ENCODE measurements around the gene PRKCH.

Gene PRKCH

DNA sequence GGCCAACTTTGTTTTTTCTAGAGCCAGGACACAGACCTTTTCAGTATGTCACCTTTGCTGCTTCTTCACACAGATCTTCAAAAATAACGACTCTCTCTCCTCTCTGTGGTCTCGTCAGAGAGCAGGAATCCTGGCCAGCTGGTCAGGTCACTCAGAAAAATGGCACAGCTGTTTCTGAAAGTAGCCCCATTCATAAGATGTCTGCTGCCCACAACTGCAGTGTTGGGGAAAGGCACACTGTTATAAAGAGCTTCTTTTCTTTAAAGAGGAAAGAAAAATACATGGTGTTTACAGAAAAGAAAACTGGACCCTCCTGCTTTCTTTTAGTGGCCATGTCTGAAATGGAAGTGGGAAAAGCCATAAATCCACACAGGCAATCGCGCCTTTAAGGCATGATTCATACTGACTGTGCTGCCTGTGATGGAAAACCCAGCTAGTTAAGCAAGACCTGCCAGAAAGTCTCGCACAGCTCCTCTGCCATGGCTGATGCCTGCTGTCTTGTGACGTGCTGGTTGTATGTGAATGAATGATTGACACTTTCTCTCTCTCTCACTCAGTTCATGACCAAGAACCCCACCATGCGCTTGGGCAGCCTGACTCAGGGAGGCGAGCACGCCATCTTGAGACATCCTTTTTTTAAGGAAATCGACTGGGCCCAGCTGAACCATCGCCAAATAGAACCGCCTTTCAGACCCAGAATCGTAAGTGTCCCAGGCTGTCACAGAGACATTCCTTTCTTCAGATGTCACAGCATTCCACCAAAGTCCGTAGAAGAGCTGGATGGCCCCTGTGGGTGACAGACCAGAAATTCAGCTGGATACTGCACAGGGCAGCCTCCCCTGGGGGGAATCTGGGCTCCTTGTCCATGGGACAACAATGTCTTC lies 226.0 kb downstream of the PRKCH start:
- TF ChIP-seq, protein P1, sequence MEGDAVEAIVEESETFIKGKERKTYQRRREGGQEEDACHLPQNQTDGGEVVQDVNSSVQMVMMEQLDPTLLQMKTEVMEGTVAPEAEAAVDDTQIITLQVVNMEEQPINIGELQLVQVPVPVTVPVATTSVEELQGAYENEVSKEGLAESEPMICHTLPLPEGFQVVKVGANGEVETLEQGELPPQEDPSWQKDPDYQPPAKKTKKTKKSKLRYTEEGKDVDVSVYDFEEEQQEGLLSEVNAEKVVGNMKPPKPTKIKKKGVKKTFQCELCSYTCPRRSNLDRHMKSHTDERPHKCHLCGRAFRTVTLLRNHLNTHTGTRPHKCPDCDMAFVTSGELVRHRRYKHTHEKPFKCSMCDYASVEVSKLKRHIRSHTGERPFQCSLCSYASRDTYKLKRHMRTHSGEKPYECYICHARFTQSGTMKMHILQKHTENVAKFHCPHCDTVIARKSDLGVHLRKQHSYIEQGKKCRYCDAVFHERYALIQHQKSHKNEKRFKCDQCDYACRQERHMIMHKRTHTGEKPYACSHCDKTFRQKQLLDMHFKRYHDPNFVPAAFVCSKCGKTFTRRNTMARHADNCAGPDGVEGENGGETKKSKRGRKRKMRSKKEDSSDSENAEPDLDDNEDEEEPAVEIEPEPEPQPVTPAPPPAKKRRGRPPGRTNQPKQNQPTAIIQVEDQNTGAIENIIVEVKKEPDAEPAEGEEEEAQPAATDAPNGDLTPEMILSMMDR (IDR thresholded peaks at IDR 0.05; ENCODE audit: extremely low read depth, insufficient read depth, missing control alignments), result no peak
- in situ Hi-C loops (cut with MboI; ENCODE audit: low pct_unique_long_range_greater_than_20kb, low sequenced_read_pairs, unreplicated experiment), result no loop called here
- DNase-seq (ENCODE audit: low spot score), result no peak

DNA sequence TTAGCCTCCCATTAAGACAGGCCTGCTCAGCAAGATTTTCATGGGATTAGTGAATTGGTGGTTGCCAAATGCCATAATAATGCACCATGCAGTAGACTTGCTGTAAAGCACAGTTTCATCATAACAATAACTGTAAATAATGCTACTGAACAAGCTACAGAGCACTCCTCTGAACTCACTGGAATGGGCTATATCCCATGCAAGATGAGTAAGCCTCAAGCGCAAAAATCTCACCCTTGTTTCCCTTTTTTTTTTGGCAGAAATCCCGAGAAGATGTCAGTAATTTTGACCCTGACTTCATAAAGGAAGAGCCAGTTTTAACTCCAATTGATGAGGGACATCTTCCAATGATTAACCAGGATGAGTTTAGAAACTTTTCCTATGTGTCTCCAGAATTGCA lies 228.0 kb downstream of the PRKCH start:
- no peak for DNase-seq (ENCODE audit: low spot score)
- TF ChIP-seq, protein P1 (IDR thresholded peaks at IDR 0.05; ENCODE audit: extremely low read depth, insufficient read depth, missing control alignments), result no peak
- in situ Hi-C loops (cut with MboI; ENCODE audit: low pct_unique_long_range_greater_than_20kb, low sequenced_read_pairs, unreplicated experiment), result no loop called here

DNA sequence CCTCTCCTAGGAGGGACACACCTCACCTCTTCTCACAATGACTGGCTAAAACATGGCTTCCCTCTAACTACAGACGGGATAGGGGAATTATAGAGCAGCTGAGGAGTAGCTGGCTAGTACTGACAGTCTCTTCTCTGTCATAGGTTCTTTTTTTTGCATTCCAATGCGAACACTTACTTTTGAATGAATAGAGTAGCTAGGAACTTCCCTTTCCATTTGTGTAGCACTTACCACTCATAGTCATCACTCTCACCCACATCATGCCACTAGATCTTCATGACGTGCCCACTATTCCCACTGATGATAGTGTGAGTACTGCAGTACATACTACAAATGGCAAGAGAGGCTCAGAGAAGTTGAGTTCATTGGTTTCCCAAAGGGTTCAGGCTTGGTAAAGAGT lies 230.0 kb downstream of the PRKCH start:
- in situ Hi-C loops (cut with MboI; ENCODE audit: low pct_unique_long_range_greater_than_20kb, low sequenced_read_pairs, unreplicated experiment), result no loop called here
- TF ChIP-seq, protein P1 (IDR thresholded peaks at IDR 0.05; ENCODE audit: extremely low read depth, insufficient read depth, missing control alignments), result no peak
- no peak for DNase-seq (ENCODE audit: low spot score)

DNA sequence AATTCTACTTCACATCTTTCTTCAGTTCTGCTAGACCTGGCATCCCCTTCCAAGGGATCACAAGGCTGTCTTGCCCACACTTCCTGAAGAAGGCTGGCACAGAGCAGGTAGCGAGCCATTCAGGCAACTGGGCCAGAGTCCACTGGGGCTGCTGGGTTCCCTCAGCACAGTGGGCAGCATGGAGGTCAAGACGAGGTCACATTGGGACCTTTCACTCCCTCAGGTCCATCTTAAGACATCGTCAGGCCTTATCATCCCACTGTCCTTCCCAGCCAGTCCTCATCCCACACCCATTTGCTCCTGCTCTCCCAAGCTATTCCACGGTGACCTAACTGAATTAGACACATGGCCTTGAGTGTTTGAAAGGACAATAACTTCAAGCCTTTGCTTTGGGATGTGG lies 230.9 kb downstream of the PRKCH start:
- in situ Hi-C loops (cut with MboI; ENCODE audit: low pct_unique_long_range_greater_than_20kb, low sequenced_read_pairs, unreplicated experiment), result no loop called here

DNA sequence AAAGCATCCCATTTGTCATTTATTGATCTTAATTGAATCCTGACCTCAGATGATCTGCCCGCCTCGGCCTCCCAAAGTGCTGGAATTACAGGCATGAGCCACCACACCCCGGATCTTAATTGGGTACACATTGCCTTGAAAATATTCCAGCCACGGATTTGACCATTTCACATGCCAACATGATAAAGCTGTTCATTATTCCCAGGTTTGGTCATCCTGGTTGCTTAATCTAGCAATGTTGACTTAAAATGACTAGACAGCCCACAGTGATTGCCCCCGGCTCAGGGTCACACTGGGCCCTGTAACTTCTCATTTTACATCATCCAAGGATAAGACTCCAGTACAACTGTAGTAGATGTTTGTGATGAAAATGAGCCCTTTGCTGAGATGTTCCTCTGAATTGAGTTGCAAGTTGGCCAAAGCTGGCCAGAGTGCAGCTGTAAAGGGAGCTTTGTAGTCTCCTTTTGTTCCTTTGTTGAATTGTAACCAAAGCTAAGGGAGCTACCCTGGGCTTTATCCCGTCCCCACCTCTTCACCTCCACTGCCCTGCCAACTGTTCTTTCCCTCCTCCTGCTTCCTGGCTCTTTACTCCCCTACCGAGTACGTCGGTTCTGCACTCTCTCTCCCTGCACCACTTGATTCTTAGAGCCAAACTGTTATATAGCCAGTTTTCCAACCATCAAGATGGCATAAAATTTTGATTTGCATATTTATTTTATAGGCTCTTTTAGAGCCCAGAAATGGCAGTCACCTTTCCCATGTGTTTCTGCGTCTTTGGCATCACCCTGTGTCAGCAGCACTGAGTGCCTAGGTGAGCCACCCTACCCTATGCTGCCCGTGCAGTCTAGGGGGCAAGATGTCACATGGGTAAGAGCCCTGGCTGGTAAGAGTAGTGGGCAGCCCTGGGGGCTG lies 232.6 kb downstream of the PRKCH start:
- DNase-seq (ENCODE audit: low spot score), result no peak
- TF ChIP-seq, protein P1 (IDR thresholded peaks at IDR 0.05; ENCODE audit: extremely low read depth, insufficient read depth, missing control alignments), result no peak
- in situ Hi-C loops (cut with MboI; ENCODE audit: low pct_unique_long_range_greater_than_20kb, low sequenced_read_pairs, unreplicated experiment), result no loop called here

More for the DNA sequence above, 230.9 kb downstream of the PRKCH start:
- TF ChIP-seq, protein P1 (IDR thresholded peaks at IDR 0.05; ENCODE audit: extremely low read depth, insufficient read depth, missing control alignments), result no peak
- no peak for DNase-seq (ENCODE audit: low spot score)

DNA sequence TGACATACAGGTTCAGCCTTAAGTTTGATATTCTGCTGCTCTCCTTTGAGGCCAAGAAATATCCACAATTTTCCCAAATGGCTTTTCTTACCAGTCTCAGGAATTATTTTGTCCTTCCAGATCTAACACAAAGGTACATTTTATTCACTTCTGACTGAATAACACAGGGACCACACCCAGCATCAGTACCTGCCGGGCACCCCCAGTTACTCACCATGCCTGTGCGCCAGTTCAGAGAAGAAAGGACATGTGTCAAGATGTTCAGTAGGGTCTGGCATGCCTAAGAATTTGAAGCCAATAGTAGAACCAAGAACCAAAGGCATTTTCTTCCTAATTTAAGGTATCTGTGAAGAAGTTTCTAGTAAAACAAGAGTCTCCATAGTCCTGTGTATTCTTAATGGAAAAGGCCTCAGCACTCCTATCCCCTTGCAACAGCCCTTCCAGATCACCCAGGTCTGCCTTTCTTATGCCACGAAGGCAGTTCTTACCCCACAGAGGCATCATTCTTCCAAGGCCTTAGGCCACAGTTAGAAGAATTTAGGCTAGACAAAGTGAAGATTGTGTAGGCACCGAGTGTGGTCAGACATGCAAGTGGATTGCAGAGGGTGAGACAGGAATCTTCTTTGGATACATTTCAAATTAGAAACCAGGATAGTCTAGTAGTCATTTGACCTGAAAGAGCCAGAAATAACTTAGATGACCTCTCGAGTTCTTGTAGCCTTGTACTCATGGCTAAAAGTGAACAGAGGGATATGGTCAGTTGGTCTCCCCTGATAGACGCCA lies 233.9 kb downstream of the PRKCH start:
- no peak for DNase-seq (ENCODE audit: low spot score)
- in situ Hi-C loops (cut with MboI; ENCODE audit: low pct_unique_long_range_greater_than_20kb, low sequenced_read_pairs, unreplicated experiment), result no loop called here

More for the DNA sequence above, 233.9 kb downstream of the PRKCH start:
- TF ChIP-seq, protein P1 (IDR thresholded peaks at IDR 0.05; ENCODE audit: extremely low read depth, insufficient read depth, missing control alignments), result no peak

All from GM13977 (cell line).